Measurements from ENCODE around the gene WASF3. TPM values are rescaled to one million over a fixed set of nuclear protein-coding genes. Genes with fewer than 3 reads are reported as not detected.

Gene WASF3
- total and polyA plus RNA-seq, 2 of the 13 experiments (the other 11 are each of a cell fraction or from before 2014, with no cell fraction given), result 10.4 to 17.2 TPM

DNA sequence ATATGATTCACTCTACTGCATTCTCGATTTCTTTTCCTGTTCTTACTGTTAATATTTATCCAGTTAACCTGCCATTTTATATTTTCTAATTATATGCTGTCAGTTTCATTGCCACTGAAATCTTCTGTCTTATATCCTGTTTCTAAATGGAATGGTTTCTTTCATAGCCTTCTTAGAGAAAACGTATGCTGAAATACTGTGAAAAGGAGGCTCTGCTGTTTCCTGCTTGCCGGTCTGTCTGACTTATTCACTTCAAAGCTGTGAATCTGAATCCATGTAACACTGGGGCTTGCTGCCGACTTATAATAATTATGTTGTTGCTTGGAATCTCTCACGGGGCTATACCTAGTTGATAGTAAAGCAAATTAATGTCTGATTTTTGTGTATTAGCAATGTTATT, 123.1 kb downstream of the WASF3 start:
- POLR2A ChIA-PET, result no interaction called here
- FAIRE-seq, result no peak

More for the DNA sequence above, 123.1 kb downstream of the WASF3 start:
- DNase-seq (ENCODE audit: low spot score) (no peak), ATAC-seq (no peak)
- WGBS (ENCODE audit: low lambda C conversion rate), result 57% methylated on average over 5 of the region's 5 CpGs
- BruUV-seq (replicated peaks), result no TSS peak
- Histone ChIP-seq H3K27me3 (ENCODE audit: control insufficient read depth in 1 of 2, insufficient read depth in 2 of 2, low read length in 2 of 2) (peaks cover 0 to 6% of the 10 kb centered on the region in 2 experiments; a peak in 2 of 5 replicates), H3K9ac (ENCODE audit: insufficient read depth, low read depth, low read length) (no peak overlapping the region), H2AFZ (ENCODE audit: low read length) (no peak overlapping the region), H3K4me3 (replicated peaks in 1 of 3; ENCODE audit: insufficient read depth in 1 of 3, low read depth in 2 of 3, low read length in 3 of 3) (no peak overlapping the region), H3K27ac (ENCODE audit: extremely low read length, insufficient read depth, low read length) (no peak overlapping the region), H4K20me1 (ENCODE audit: insufficient read depth, low read length) (no peaks in the 10 kb centered on the region), H3K4me1 (ENCODE audit: insufficient read depth, low read length) (no peaks in the 10 kb centered on the region), H3K4me2 (ENCODE audit: low read depth, low read length) (no peak overlapping the region), H3K36me3 (replicated peaks in 1 of 2; ENCODE audit: control insufficient read depth in 1 of 2, insufficient read depth in 2 of 2, low read length in 2 of 2) (peaks cover 4 to 17% of the 10 kb centered on the region in 2 experiments; a peak in 4 of 5 replicates), H3K79me2 (ENCODE audit: insufficient read depth, low read length) (no peaks in the 10 kb centered on the region), H3K9me3 (ENCODE audit: low read length) (no peaks in the 10 kb centered on the region)
- TF ChIP-seq, protein P1, sequence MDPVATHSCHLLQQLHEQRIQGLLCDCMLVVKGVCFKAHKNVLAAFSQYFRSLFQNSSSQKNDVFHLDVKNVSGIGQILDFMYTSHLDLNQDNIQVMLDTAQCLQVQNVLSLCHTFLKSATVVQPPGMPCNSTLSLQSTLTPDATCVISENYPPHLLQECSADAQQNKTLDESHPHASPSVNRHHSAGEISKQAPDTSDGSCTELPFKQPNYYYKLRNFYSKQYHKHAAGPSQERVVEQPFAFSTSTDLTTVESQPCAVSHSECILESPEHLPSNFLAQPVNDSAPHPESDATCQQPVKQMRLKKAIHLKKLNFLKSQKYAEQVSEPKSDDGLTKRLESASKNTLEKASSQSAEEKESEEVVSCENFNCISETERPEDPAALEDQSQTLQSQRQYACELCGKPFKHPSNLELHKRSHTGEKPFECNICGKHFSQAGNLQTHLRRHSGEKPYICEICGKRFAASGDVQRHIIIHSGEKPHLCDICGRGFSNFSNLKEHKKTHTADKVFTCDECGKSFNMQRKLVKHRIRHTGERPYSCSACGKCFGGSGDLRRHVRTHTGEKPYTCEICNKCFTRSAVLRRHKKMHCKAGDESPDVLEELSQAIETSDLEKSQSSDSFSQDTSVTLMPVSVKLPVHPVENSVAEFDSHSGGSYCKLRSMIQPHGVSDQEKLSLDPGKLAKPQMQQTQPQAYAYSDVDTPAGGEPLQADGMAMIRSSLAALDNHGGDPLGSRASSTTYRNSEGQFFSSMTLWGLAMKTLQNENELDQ (CRISPR knock-in tag; IDR thresholded peaks at IDR 0.05; ENCODE audit: borderline replicate concordance), result no peak
- TF ChIP-seq ZNF232 (CRISPR knock-in tag; IDR thresholded peaks at IDR 0.05; ENCODE audit: borderline replicate concordance), result no peak
- TF ChIP-seq, protein P2, sequence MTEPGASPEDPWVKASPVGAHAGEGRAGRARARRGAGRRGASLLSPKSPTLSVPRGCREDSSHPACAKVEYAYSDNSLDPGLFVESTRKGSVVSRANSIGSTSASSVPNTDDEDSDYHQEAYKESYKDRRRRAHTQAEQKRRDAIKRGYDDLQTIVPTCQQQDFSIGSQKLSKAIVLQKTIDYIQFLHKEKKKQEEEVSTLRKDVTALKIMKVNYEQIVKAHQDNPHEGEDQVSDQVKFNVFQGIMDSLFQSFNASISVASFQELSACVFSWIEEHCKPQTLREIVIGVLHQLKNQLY (CRISPR knock-in tag; IDR thresholded peaks at IDR 0.05), result no peak
- TF ChIP-seq, protein P3, sequence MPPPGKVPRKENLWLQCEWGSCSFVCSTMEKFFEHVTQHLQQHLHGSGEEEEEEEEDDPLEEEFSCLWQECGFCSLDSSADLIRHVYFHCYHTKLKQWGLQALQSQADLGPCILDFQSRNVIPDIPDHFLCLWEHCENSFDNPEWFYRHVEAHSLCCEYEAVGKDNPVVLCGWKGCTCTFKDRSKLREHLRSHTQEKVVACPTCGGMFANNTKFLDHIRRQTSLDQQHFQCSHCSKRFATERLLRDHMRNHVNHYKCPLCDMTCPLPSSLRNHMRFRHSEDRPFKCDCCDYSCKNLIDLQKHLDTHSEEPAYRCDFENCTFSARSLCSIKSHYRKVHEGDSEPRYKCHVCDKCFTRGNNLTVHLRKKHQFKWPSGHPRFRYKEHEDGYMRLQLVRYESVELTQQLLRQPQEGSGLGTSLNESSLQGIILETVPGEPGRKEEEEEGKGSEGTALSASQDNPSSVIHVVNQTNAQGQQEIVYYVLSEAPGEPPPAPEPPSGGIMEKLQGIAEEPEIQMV (CRISPR knock-in tag; IDR thresholded peaks at IDR 0.05; ENCODE audit: low read depth), result no peak
- no peak for TF ChIP-seq TGIF2 (CRISPR knock-in tag; IDR thresholded peaks at IDR 0.05)
- TF ChIP-seq, protein P4, sequence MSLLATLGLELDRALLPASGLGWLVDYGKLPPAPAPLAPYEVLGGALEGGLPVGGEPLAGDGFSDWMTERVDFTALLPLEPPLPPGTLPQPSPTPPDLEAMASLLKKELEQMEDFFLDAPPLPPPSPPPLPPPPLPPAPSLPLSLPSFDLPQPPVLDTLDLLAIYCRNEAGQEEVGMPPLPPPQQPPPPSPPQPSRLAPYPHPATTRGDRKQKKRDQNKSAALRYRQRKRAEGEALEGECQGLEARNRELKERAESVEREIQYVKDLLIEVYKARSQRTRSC (CRISPR knock-in tag; IDR thresholded peaks at IDR 0.05; ENCODE audit: low read depth), result no peak
- intact Hi-C loops (cut with micrococcal nuclease; ENCODE audit: unreplicated experiment) (no loop called here), in situ Hi-C loops (cut with HindIII; ENCODE audit: extremely low pct_ligation_motif_present, low pct_unique_long_range_greater_than_20kb) (no loop called here)
- CTCF ChIA-PET (ENCODE audit: low intra/inter-chr PET ratio, low total read pairs), result no interaction called here

Measured in HepG2 (cell line).